Esophagus (tissue), 2 donors: ENCODE results near the gene TPCN1. TPM values are rescaled to one million over a fixed set of nuclear protein-coding genes. Genes with fewer than 3 reads are reported as not detected.

Experiments used
- H3K27ac ChIP-seq, 2 donors: one replicate each; pipeline ENCODE4 v1.5.1; 2013; ENCODE audit warnings: low read depth in 2 of 2, mild to moderate bottlenecking in 2 of 2, inconsistent platforms in 1 of 2, low read length in 1 of 2, moderate library complexity in 1 of 2
- H3K27me3 ChIP-seq, 2 donors: one replicate each; pipeline ENCODE4 v1.6.1; 2013; ENCODE audit warnings: low read length in 2 of 2, control low read depth in 1 of 2, mild to moderate bottlenecking in 1 of 2; ENCODE audit not compliant: insufficient read depth in 2 of 2, control insufficient read depth in 1 of 2
- H3K36me3 ChIP-seq, 2 donors: one replicate each; pipeline ENCODE4 v1.6.1; 2013; ENCODE audit warnings: low read length in 1 of 2; ENCODE audit not compliant: control insufficient read depth in 2 of 2, insufficient read depth in 2 of 2
- H3K4me1 ChIP-seq, 2 donors: one replicate each; pipeline ENCODE4 v1.6.1; 2013; ENCODE audit warnings: low read length in 1 of 2; ENCODE audit not compliant: control insufficient read depth in 2 of 2, insufficient read depth in 2 of 2
- H3K4me3 ChIP-seq, 2 donors: one replicate each; pipeline ENCODE4 v1.5.1; 2013; ENCODE audit warnings: low read length in 2 of 2, mild to moderate bottlenecking in 2 of 2, low read depth in 1 of 2, moderate library complexity in 1 of 2
- H3K9me3 ChIP-seq, 2 donors: one replicate each; pipeline ENCODE4 v1.6.1; 2013; ENCODE audit warnings: mild to moderate bottlenecking in 2 of 2, low read depth in 1 of 2, low read length in 1 of 2, moderate library complexity in 1 of 2; ENCODE audit not compliant: control insufficient read depth in 2 of 2, insufficient read depth in 1 of 2
- whole genome bisulfite sequencing, 2 donors: extraction: QIAGEN DNeasy Blood & Tissue Kit; methylation state at CpG; one replicate each; pipeline ENCODE4 v1.1.7; 2013; 5-methylcytosine and 5-hydroxymethylcytosine counted together
- polyA plus RNA-seq, 2 donors: library from polyadenylated mRNA; stranded (reverse); fragments of 200-250 nt; gene quantifications; one replicate each; pipeline ENCODE4 v1.2.3, GENCODE V29; 2013
- donor health status: healthy with polysubstance abuse.
- donor health status: Bipolar disorder and iron deficiency.

TPCN1 gene
- polyA plus RNA-seq, 2 donors = 30.9 to 57.6 TPM

DNA sequence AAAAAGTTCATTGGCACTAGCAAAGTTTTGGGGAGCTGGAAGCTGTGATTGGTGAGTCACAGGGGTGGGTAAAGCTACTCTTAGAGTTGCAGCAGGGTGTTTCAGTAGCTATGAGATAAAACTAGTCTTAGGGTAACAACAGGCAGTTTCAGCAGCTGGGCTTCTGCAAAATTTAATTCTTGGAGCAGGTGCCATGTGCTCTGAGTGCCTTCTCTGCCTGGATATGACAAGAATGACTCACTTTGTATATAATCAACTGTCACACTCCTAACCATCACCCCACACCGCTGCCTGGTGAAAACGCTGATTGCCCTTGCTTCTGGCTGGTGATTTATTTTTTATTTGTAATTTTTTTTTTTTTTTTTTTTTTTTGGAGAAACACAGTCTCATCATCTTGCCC lies 126.6 kb downstream of the TPCN1 start:
- H3K27me3 ChIP-seq = no peaks in the 10 kb centered on the region
- 61 to 81% methylated on average over 2 of the region's 2 CpGs for WGBS, 2 donors
- H3K27ac ChIP-seq = no peak overlapping the region

More for the DNA sequence above, 126.6 kb downstream of the TPCN1 start:
- Histone ChIP-seq H3K36me3 (no peaks in the 10 kb centered on the region), H3K4me1 (no peaks in the 10 kb centered on the region), H3K4me3 (no peak overlapping the region), H3K9me3 (no peaks in the 10 kb centered on the region)

Other genes starting within 250 kb of the TPCN1 start
- 10 to 100 TPM in 1 of 2 donors, 1 to 10 TPM in 1; 6.6 to 10.8 TPM for gene OAS2, start 242.9 kb upstream of the TPCN1 start, polyA plus RNA-seq
- gene DTX1, start 164.7 kb upstream of the TPCN1 start, polyA plus RNA-seq = under 1 TPM; 0.49 to 0.59 TPM
- gene RASAL1, start 85.7 kb upstream of the TPCN1 start, polyA plus RNA-seq = 10 to 100 TPM; 43.4 to 52.7 TPM
- gene CFAP73, start 71.7 kb upstream of the TPCN1 start, polyA plus RNA-seq = under 1 TPM; 0.35 to 0.73 TPM
- 10 to 100 TPM; 34.3 to 49.1 TPM for gene DDX54, start 36.0 kb upstream of the TPCN1 start, polyA plus RNA-seq
- gene RITA1, start 35.7 kb upstream of the TPCN1 start, polyA plus RNA-seq = 10 to 100 TPM in 1 of 2 donors, 1 to 10 TPM in 1; 6.8 to 14.6 TPM
- gene SLC8B1, start 113.6 kb downstream of the TPCN1 start, polyA plus RNA-seq = 10 to 100 TPM; 17.2 to 19.3 TPM
- 1 to 10 TPM; 6.5 to 7.2 TPM for gene PLBD2, start 137.1 kb downstream of the TPCN1 start, polyA plus RNA-seq
- gene SDS, start 182.4 kb downstream of the TPCN1 start, polyA plus RNA-seq = under 1 TPM in 1 of 2 donors, not detected in 1; 0.09 TPM
- 1 to 10 TPM in 1 of 2 donors, under 1 TPM in 1; 0.65 to 1.3 TPM for gene SDSL, start 200.9 kb downstream of the TPCN1 start, polyA plus RNA-seq